Duodenal mucosa (tissue), 2 donors: ENCODE measurements around the gene ZNF155.

Source experiments
- H3K27ac ChIP-seq: one replicate; pipeline ENCODE4 v1.7.0; 2013; ENCODE audit warnings: low read depth, low read length
- H3K27me3 ChIP-seq, 2 donors: one replicate each; pipeline ENCODE4 v1.7.0; 2013; ENCODE audit warnings: low read length in 2 of 2, control low read depth in 1 of 2; ENCODE audit not compliant: insufficient read depth in 2 of 2, control insufficient read depth in 1 of 2
- H3K36me3 ChIP-seq, 2 donors: one replicate each; pipeline ENCODE4 v1.7.0; 2013; ENCODE audit warnings: low read length in 2 of 2, control low read depth in 1 of 2; ENCODE audit not compliant: insufficient read depth in 2 of 2, control insufficient read depth in 1 of 2
- H3K4me1 ChIP-seq, 2 donors: one replicate each; pipeline ENCODE4 v1.7.0; 2013; ENCODE audit warnings: low read length in 2 of 2, control low read depth in 1 of 2; ENCODE audit not compliant: insufficient read depth in 2 of 2, control insufficient read depth in 1 of 2
- H3K4me3 ChIP-seq, 2 donors: one replicate each; pipeline ENCODE4 v1.7.0; 2013; ENCODE audit warnings: low read length in 2 of 2, low read depth in 1 of 2
- H3K9ac ChIP-seq, 2 donors: one replicate each; pipeline ENCODE4 v1.7.0; 2013; ENCODE audit warnings: low read length in 2 of 2, low read depth in 1 of 2
- H3K9me3 ChIP-seq, 2 donors: one replicate each; pipeline ENCODE4 v1.7.0; 2013; ENCODE audit warnings: low read length in 2 of 2, control low read depth in 1 of 2; ENCODE audit not compliant: control insufficient read depth in 1 of 2

Gene ZNF155

DNA sequence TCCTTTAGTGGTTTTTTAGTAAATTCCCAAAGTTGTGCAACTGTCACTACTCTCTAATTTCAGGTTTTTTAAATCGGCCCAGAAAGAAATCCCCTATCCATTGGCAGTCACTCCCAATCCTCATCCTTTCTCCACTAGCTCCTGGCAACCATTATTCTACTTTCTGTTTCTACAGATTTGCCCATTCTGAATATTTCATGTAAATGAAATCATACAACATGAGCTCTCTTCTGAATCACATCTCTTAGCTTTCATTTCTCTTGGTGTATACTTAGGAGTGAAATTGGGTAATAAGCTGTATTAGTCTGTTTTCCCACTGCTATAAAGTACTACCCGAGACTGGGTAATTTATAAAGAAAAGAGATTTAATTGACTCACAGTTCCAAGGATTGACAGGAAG lies 58.2 kb downstream of the ZNF155 start:
- peaks cover 5 to 12% of the 10 kb centered on the region in 2 donors for H3K9me3 ChIP-seq
- H3K9ac ChIP-seq, result no peak overlapping the region
- no peaks in the 10 kb centered on the region for H3K36me3 ChIP-seq
- H3K4me1 ChIP-seq, result no peaks in the 10 kb centered on the region
- H3K4me3 ChIP-seq, result no peak overlapping the region
- H3K27me3 ChIP-seq, result no peaks in the 10 kb centered on the region
- no peak overlapping the region for H3K27ac ChIP-seq
